Endothelial cell (in vitro differentiated cells): Measurements from ENCODE around the gene TJP1. TPM values are rescaled to one million over a fixed set of nuclear protein-coding genes. Genes with fewer than 3 reads are reported as not detected.

Experiments
- DNase-seq: peaks from one replicate; pipeline ENCODE4 v3.0.0; 2021; ENCODE audit warnings: low spot score
- H3K27ac Mint-ChIP-seq: one replicate; pipeline ENCODE4 v1.8.0; 2021; ENCODE audit warnings: mixed read lengths, inconsistent platforms; ENCODE audit not compliant: unreplicated experiment
- H3K27me3 Mint-ChIP-seq: one replicate; pipeline ENCODE4 v1.8.0; 2021; ENCODE audit warnings: mild to moderate bottlenecking, moderate library complexity, mixed read lengths, inconsistent platforms; ENCODE audit not compliant: unreplicated experiment
- H3K36me3 Mint-ChIP-seq: one replicate; pipeline ENCODE4 v1.8.0; 2021; ENCODE audit warnings: mild to moderate bottlenecking, low read depth, mixed read lengths, inconsistent platforms; ENCODE audit not compliant: unreplicated experiment
- H3K4me1 Mint-ChIP-seq: one replicate; pipeline ENCODE4 v1.8.0; 2021; ENCODE audit warnings: mild to moderate bottlenecking, mixed read lengths, inconsistent platforms; ENCODE audit not compliant: unreplicated experiment
- H3K4me3 Mint-ChIP-seq: one replicate; pipeline ENCODE4 v1.8.0; 2021; ENCODE audit warnings: mild to moderate bottlenecking, mixed read lengths, inconsistent platforms; ENCODE audit not compliant: unreplicated experiment
- H3K9me3 Mint-ChIP-seq: one replicate; pipeline ENCODE4 v1.8.0; 2021; ENCODE audit warnings: mixed read lengths, inconsistent platforms; ENCODE audit not compliant: unreplicated experiment
- CTCF ChIP-seq: fragments of 200-600 bp; sonication (generic); IDR thresholded peaks from one replicate; pipeline ENCODE4 v1.5.0; 2021; ENCODE audit warnings: antibody characterized with exemption; ENCODE audit not compliant: unreplicated experiment
- total RNA-seq: library from RNA; stranded (reverse); fragmentation: NEBNext Ultra II Directional; extraction: Animal tissue kit (Norgen Biotek cat#: 25700); gene quantifications from one replicate; pipeline ENCODE4 v1.2.1, GENCODE V29; 2021; ENCODE audit not compliant: unreplicated experiment

TJP1 gene
- total RNA-seq, 1 donor from 2014 or later = 473 TPM

DNA sequence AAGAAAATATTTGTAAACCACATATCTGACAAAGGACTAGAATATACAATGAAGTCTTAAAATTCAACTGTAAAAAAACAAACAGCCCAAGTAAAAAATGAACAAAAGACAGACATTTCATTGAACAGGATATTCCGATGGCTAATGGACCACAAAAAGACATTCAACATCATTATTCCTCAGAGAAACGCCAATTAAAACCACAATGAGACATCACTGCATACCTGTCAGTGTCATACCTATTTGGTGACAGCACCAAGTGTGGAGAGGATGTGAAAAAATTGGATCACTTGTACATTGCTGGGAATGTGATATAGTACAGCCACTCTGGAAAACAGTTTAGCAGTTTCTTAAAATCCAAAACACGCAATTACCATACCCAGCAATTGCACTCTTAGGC, 29.9 kb upstream of the TJP1 start:
- peaks cover 4% of the 10 kb centered on the region for H3K4me1 Mint-ChIP-seq
- DNase-seq = no peak
- peaks cover 2% of the 10 kb centered on the region for H3K27me3 Mint-ChIP-seq
- no peak overlapping the region for H3K4me3 Mint-ChIP-seq
- H3K27ac Mint-ChIP-seq = no peak overlapping the region
- peaks cover 3% of the 10 kb centered on the region for H3K9me3 Mint-ChIP-seq
- TF ChIP-seq CTCF = no peak
- H3K36me3 Mint-ChIP-seq = peaks cover 5% of the 10 kb centered on the region

GRCh38 chr15:29849716-29850115, 27.4 kb upstream of the TJP1 start:
- H3K4me1 Mint-ChIP-seq = peaks cover 4% of the 10 kb centered on the region
- peaks cover 5% of the 10 kb centered on the region for H3K36me3 Mint-ChIP-seq
- no peak overlapping the region for H3K4me3 Mint-ChIP-seq
- H3K27me3 Mint-ChIP-seq = peaks cover 6% of the 10 kb centered on the region
- no peak for DNase-seq
- no peak for TF ChIP-seq CTCF
- no peak overlapping the region for H3K27ac Mint-ChIP-seq
- H3K9me3 Mint-ChIP-seq = peaks cover 3% of the 10 kb centered on the region

GRCh38 chr15:29849218-29849617, 26.9 kb upstream of the TJP1 start:
- Mint-ChIP-seq H3K4me1 (peaks cover 3% of the 10 kb centered on the region), H3K9me3 (peaks cover 3% of the 10 kb centered on the region), H3K4me3 (no peak overlapping the region), H3K27ac (no peak overlapping the region), H3K27me3 (peaks cover 5% of the 10 kb centered on the region), H3K36me3 (peaks cover 5% of the 10 kb centered on the region)
- DNase-seq = no peak
- TF ChIP-seq CTCF = no peak

DNA sequence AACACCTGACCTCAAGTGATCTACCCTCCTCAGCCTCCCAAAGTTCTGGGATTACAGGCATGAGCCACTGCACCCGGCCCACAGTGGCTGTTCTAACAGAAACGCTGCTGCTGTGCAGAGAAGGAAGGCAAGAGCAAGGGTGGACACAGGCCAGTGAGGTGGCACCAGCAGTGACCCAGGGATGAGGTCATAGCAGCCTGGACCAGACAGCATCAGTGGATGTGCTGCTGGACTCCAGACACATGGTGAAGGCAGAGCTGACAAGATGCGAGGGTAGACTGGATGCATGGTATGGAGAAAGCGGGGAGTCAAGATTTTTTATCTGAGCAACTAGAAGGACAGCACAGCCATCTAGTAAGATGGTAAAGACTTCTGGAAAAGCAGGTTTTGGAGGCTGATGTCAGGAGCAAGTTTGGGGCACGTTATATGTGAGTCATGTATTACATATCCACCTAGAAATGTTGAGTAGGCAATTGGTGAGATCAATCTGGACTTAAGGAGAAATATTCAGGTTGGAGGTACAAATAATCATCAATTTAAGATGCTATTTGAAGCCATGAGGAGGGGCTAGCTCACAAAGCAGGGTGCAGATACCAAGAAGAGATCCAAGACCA, 22.1 kb upstream of the TJP1 start:
- Mint-ChIP-seq H3K9me3 (peaks cover 3% of the 10 kb centered on the region), H3K4me3 (no peak overlapping the region), H3K36me3 (peaks cover 8% of the 10 kb centered on the region), H3K4me1 (peaks cover 37% of the 10 kb centered on the region), H3K27ac (no peak overlapping the region), H3K27me3 (peaks cover 6% of the 10 kb centered on the region)
- no peak for DNase-seq
- TF ChIP-seq CTCF = no peak

- peaks cover 6% of the 10 kb centered on the region for H3K27me3 Mint-ChIP-seq
- H3K27ac Mint-ChIP-seq = no peak overlapping the region
- H3K9me3 Mint-ChIP-seq = peaks cover 2% of the 10 kb centered on the region
- no peak for DNase-seq
- H3K4me1 Mint-ChIP-seq = peaks cover 45% of the 10 kb centered on the region
- no peak overlapping the region for H3K4me3 Mint-ChIP-seq
- TF ChIP-seq CTCF = no peak
- H3K36me3 Mint-ChIP-seq = peaks cover 3% of the 10 kb centered on the region
These were observed 20.0 kb upstream of the TJP1 start for GRCh38 chr15:29842290-29842689.
